ENCODE data around the gene TGFB1I1.
"Not testable (repeated sequence)": the region's sequence is repeated elsewhere in the genome, so short reads cannot be mapped to it uniquely, and the experiment has no call there.

Gene TGFB1I1

DNA sequence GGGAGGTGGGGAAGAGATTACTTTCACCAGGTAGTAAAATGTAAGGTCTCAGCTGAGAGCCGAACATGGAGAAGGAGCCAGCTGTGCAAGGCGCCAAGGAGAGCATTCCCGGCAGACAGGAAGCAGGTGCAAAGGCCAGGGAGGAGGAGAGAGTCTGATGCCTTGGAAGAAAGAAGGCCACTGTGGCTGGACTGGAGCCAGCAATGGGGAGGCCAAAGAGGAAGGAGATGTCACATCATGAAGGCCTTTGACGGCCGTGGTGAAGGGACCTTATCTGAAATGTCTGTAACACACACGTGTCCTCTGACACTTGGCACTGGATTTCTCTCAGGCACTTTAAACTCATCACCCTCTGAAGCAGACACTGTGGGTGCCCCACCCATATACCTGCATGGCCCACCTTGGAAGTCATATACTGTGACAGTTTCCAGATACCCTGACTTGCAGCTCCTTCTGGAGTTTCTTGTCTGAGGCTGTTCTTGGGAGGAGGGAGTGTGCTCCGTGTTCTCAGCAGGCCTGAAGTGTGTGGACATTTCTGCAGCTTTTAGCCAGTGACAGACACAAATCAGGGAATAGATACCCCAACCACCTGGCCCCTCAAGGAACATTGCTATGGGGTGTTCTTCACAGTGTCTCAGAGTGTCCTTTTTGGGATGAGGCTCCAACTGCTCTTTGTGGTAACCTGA is 9.0 kb downstream of the TGFB1I1 start:
- Mint-ChIP-seq H3K27me3 (no peaks in the 10 kb centered on the region), H3K27ac (no peak overlapping the region), H3K36me3 (ENCODE audit: insufficient read depth) (peaks cover 11% of the 10 kb centered on the region), H3K4me3 (no peak overlapping the region), H3K9me3 (no peaks in the 10 kb centered on the region), H3K4me1 (ENCODE audit: low read depth in 2 of 2) (peaks cover 14 to 18% of the 10 kb centered on the region in 2 donors)
- ATAC-seq (replicated peaks) (no peak), DNase-seq (no peak)

DNA sequence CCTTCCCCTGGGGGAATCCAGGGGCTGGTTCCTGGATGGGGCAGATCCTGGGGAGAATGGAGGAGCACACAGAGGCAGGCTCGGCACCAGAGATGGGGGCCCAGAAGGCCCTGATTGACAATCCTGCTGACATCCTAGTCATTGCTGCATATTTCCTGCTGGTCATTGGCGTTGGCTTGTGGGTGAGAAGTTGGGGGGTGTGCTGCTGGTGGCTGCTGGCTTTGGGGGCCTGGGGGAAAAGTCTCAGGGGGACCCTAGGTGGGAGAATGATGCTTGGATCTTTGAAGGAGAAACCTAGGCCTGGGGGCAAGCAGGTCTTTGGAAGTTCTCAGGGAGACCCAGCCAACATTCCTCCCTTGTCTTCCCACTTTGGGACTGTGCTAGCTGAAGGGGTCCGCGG is 11.1 kb downstream of the TGFB1I1 start, which contains the start of gene SLC5A2:
SLC5A2 (plus strand) TSS at position 43 of the 400 bp plus-strand sequence; CDS start at position 57, 14 bp downstream.
- H3K36me3 Mint-ChIP-seq (ENCODE audit: insufficient read depth) = peaks cover 9% of the 10 kb centered on the region
- ATAC-seq (replicated peaks) = no peak
- no peak for DNase-seq
- H3K4me3 Mint-ChIP-seq = no peak within 1 kb of the TSS
- peaks cover 5 to 11% of the 10 kb centered on the region in 2 donors for H3K4me1 Mint-ChIP-seq (ENCODE audit: low read depth in 2 of 2)
- H3K9me3 Mint-ChIP-seq = no peaks in the 10 kb centered on the region
- no peak within 1 kb of the TSS for H3K27ac Mint-ChIP-seq
- H3K27me3 Mint-ChIP-seq = no peaks in the 10 kb centered on the region

DNA sequence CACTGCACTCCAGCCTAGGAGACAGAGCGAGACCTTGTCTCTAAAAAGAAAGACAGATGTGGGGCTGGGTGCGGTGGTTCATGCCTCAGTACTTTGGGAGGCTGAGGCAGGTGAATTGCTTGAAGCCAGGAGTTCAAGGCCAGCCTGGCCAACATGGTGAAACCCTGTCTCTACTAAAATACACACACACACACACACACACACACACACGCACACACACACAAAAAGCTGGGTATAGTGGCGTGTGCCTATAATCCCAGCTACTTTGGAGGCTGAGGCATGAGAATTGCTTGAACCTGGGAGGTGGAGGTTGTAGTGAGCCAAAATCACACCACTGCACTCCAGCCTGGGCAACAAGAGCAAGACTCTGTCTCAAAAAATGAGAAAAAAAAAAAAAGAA is 12.1 kb downstream of the TGFB1I1 start:
- DNase-seq; H3K4me3 Mint-ChIP-seq; ATAC-seq (replicated peaks); H3K9me3 Mint-ChIP-seq; H3K4me1 Mint-ChIP-seq (ENCODE audit: low read depth in 2 of 2); H3K36me3 Mint-ChIP-seq (ENCODE audit: insufficient read depth); H3K27me3 Mint-ChIP-seq: not testable (repeated sequence)
- H3K27ac Mint-ChIP-seq = peak overlapping the region in 1 of 2 donors; percentile 41

DNA sequence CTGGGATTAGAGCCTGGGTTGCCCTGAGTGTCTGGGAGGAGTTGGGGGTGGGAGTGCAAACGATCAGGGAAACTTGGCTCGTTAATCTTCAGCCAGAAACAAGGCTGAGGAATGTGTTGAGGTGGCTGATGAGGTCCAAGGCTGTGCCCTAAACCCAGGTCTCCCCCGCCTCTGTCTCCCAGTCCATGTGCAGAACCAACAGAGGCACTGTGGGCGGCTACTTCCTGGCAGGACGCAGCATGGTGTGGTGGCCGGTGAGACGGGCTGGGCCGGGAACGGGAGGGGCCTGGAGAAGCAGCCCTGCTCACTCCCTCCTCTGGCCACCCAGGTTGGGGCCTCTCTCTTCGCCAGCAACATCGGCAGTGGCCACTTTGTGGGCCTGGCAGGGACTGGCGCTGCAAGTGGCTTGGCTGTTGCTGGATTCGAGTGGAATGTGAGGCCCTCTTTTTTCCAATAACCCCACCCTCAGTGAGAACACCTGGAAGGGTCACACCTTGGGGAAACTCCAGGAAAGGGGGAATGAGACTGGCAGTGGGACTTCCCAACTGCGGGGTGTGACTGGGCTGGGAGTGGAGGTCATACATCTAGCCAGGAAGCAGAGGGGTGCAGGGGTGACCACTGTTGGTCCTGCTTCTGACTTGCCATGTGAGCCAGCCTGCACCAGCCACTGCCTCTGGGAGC is 12.7 kb downstream of the TGFB1I1 start:
- Mint-ChIP-seq H3K4me1 (ENCODE audit: low read depth in 2 of 2) (peaks cover 4 to 8% of the 10 kb centered on the region in 2 donors), H3K4me3 (no peak overlapping the region), H3K27ac (peak overlapping the region in 1 of 2 donors; percentile 41), H3K9me3 (no peaks in the 10 kb centered on the region), H3K36me3 (ENCODE audit: insufficient read depth) (peaks cover 10% of the 10 kb centered on the region), H3K27me3 (no peaks in the 10 kb centered on the region)
- no peak for ATAC-seq (replicated peaks)
- no peak for DNase-seq

DNA sequence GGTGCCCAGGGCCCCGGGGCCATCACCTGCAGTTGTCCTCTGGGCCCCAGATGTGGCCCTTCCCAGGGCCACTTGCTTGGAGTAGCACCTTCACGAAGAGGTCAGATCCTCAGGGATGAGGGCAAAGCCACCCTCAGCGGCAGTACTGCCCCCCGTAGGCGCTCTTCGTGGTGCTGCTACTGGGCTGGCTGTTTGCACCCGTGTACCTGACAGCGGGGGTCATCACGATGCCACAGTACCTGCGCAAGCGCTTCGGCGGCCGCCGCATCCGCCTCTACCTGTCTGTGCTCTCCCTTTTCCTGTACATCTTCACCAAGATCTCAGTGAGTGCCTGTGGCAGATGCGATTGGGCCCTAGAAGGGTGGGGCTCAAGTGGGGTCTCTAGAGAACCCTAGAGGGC is 13.6 kb downstream of the TGFB1I1 start:
- Mint-ChIP-seq H3K9me3 (no peaks in the 10 kb centered on the region), H3K27ac (peak overlapping the region in 1 of 2 donors; percentile 51), H3K36me3 (ENCODE audit: insufficient read depth) (peaks cover 10% of the 10 kb centered on the region), H3K4me1 (ENCODE audit: low read depth in 2 of 2) (peaks cover 4 to 8% of the 10 kb centered on the region in 2 donors), H3K27me3 (no peaks in the 10 kb centered on the region), H3K4me3 (peak overlapping the region; percentile 91 to 92)
- no peak for ATAC-seq (replicated peaks)
- DNase-seq = no peak

DNA sequence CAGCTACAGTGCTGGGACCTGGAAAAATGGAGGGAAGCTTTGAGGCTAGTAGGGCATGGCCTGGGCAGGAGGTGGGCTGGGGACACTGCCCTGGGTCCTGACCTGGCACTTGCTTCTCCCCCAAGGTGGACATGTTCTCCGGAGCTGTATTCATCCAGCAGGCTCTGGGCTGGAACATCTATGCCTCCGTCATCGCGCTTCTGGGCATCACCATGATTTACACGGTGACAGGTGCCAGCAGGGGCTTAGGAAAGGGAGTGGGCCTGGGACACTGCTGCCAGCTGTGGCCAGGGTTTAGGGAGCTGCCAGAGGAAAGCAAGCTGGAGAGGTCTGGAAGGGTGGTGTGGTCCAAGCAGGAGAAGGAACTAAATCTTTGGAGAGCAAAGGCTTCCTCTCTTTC is 14.1 kb downstream of the TGFB1I1 start:
- H3K4me3 Mint-ChIP-seq = peak overlapping the region; percentile 91 to 92

DNA sequence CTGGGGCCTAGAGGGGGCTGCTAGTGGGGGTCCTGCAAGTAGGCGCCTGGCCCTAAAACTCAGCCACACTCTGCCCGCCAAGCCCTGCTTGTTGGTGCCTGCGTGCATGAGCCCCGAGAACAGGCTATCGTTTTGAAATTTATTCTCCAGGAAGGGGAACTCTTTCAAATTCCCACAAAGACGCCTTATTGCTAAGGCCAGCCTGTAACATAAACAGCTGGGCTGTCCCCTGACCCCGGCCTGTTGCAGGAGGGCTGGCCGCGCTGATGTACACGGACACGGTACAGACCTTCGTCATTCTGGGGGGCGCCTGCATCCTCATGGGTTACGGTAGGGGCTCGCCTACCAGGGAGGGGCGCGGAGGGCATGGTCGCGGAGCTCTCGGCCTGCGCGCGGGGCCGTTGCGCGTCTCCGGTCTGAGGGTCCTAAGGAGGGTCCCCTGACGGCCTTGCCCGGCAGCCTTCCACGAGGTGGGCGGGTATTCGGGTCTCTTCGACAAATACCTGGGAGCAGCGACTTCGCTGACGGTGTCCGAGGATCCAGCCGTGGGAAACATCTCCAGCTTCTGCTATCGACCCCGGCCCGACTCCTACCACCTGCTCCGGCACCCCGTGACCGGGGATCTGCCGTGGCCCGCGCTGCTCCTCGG is 15.2 kb downstream of the TGFB1I1 start:
- ATAC-seq (replicated peaks) = no peak
- H3K4me1 Mint-ChIP-seq (ENCODE audit: low read depth in 2 of 2) = peaks cover 4 to 8% of the 10 kb centered on the region in 2 donors
- no peaks in the 10 kb centered on the region for H3K27me3 Mint-ChIP-seq
- H3K36me3 Mint-ChIP-seq (ENCODE audit: insufficient read depth) = peaks cover 15% of the 10 kb centered on the region
- peak overlapping the region; percentile 60 to 72 for H3K27ac Mint-ChIP-seq
- peak overlapping the region; percentile 91 to 92 for H3K4me3 Mint-ChIP-seq
- no peak for DNase-seq
- no peaks in the 10 kb centered on the region for H3K9me3 Mint-ChIP-seq

More for the DNA sequence above, 14.1 kb downstream of the TGFB1I1 start:
- no peak for ATAC-seq (replicated peaks)
- no peak for DNase-seq
- no peaks in the 10 kb centered on the region for H3K9me3 Mint-ChIP-seq
- peak overlapping the region in 1 of 2 donors; percentile 51 for H3K27ac Mint-ChIP-seq
- no peaks in the 10 kb centered on the region for H3K27me3 Mint-ChIP-seq
- H3K4me1 Mint-ChIP-seq (ENCODE audit: low read depth in 2 of 2) = peaks cover 4 to 8% of the 10 kb centered on the region in 2 donors
- peaks cover 12% of the 10 kb centered on the region for H3K36me3 Mint-ChIP-seq (ENCODE audit: insufficient read depth)

DNA sequence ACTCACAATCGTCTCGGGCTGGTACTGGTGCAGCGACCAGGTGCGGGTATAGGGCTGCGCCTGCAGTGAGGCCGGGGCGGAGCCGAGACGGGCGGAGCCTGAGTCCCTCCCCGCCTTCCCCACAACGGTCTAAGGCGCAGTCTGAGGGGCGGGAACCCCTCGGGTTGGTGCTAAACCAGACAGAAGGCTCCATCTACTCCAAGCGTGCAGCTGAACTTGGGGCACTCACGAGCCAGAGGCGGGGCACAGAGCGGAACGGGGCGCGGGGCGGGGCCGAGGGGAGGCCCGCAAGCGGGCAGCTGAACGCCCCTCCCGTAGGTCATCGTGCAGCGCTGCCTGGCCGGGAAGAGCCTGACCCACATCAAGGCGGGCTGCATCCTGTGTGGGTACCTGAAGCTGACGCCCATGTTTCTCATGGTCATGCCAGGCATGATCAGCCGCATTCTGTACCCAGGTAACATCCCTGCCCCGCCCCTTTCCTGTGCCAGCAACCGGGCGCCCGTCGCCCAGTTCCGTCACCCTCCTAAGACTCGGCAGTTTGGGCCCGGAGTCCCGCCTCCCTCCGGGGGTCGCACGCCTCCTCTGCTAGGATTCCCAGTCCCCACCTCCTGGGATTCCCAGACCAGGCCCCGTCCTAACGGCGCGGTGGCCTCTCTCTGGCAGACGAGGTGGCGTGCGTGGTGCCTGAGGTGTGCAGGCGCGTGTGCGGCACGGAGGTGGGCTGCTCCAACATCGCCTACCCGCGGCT is 15.9 kb downstream of the TGFB1I1 start:
- H3K27ac Mint-ChIP-seq = peak overlapping the region; percentile 60 to 72
- H3K36me3 Mint-ChIP-seq (ENCODE audit: insufficient read depth) = peaks cover 15% of the 10 kb centered on the region
- H3K27me3 Mint-ChIP-seq = no peaks in the 10 kb centered on the region
- peaks cover 4 to 8% of the 10 kb centered on the region in 2 donors for H3K4me1 Mint-ChIP-seq (ENCODE audit: low read depth in 2 of 2)
- peak overlapping the region; percentile 91 to 92 for H3K4me3 Mint-ChIP-seq
- ATAC-seq (replicated peaks) (peak; percentile 86), DNase-seq (peak; percentile 61 to 73 (median 71))
- H3K9me3 Mint-ChIP-seq = no peaks in the 10 kb centered on the region

DNA sequence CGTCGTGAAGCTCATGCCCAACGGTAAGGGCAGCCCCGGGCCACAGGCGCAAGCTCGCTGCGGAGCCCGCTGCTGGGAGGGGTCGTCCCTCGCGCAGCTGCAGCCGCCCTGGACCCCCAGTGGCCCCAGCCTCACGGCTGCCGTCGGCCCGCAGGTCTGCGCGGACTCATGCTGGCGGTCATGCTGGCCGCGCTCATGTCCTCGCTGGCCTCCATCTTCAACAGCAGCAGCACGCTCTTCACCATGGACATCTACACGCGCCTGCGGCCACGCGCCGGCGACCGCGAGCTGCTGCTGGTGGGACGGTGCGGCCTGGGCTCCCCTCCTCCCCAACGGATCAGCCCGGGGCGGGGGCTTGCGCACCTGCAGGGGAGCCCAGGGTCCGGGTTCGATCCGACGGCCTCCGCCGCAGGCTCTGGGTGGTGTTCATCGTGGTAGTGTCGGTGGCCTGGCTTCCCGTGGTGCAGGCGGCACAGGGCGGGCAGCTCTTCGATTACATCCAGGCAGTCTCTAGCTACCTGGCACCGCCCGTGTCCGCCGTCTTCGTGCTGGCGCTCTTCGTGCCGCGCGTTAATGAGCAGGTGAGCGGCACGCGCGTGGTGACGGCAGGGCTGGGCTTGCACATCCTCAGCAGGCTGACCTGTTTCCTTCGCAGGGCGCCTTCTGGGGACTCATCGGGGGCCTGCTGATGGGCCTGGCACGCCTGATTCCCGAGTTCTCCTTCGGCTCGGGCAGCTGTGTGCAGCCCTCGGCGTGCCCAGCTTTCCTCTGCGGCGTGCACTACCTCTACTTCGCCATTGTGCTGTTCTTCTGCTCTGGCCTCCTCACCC is 16.7 kb downstream of the TGFB1I1 start:
- Mint-ChIP-seq H3K36me3 (ENCODE audit: insufficient read depth) (peaks cover 15% of the 10 kb centered on the region), H3K4me1 (ENCODE audit: low read depth in 2 of 2) (peaks cover 4 to 8% of the 10 kb centered on the region in 2 donors), H3K9me3 (no peaks in the 10 kb centered on the region), H3K27me3 (no peaks in the 10 kb centered on the region), H3K27ac (no peak overlapping the region), H3K4me3 (peak overlapping the region; percentile 91 to 92)
- DNase-seq (no peak), ATAC-seq (replicated peaks) (no peak)

DNA sequence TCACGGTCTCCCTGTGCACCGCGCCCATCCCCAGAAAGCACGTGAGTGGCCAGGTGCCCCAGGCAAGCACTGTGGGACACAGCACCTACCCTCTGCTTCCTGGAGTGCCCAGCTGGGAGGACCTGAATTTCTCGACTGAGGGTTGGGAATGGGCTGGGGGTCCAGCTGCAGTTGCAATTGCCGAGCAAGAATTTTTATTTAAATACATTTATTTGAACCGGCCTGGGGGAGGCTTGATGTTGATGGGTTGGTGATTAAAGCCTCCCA is 17.3 kb downstream of the TGFB1I1 start:
- DNase-seq (no peak), ATAC-seq (replicated peaks) (no peak)
- no peaks in the 10 kb centered on the region for H3K27me3 Mint-ChIP-seq
- peak overlapping the region; percentile 44 to 79 for H3K27ac Mint-ChIP-seq
- H3K9me3 Mint-ChIP-seq = no peaks in the 10 kb centered on the region
- peaks cover 4 to 8% of the 10 kb centered on the region in 2 donors for H3K4me1 Mint-ChIP-seq (ENCODE audit: low read depth in 2 of 2)
- peak overlapping the region; percentile 40 to 54 for H3K4me3 Mint-ChIP-seq
- peaks cover 15% of the 10 kb centered on the region for H3K36me3 Mint-ChIP-seq (ENCODE audit: insufficient read depth)

DNA sequence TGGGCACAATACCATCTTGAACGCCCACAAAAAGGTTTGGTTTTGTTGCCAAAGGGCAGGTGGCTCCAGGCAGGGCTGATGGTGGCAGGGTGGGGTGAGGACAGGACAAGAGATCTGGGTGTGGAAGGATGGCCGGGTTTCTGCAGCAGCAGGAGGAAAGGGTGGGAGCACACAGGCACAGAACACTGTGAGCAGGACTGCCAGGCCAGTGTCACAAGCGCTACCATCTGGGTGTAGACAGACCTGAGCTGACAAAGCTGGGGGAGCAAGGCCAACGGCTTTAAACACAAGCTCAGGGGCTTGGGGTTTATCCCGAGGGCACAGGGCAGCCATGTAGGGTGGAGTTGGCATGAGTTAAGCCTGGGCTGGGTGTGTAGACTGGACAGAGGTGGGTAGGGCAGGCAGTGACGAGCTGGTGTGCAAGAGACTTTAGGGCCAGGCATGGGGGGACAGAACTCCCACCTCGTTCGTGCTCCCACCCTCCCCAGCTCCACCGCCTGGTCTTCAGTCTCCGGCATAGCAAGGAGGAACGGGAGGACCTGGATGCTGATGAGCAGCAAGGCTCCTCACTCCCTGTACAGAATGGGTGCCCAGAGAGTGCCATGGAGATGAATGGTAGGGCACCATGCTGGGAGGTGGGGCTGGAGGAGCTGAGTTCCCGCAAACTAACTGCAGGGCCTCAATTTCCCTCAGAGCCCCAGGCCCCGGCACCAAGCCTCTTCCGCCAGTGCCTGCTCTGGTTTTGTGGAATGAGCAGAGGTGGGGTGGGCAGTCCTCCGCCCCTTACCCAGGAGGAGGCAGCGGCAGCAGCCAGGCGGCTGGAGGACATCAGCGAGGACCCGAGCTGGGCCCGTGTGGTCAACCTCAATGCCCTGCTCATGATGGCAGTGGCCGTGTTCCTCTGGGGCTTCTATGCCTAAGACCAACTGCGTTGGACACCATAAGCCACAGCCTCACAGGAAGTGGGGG is 17.9 kb downstream of the TGFB1I1 start:
- peak overlapping the region; percentile 55 to 79 for H3K27ac Mint-ChIP-seq
- peaks cover 15% of the 10 kb centered on the region for H3K36me3 Mint-ChIP-seq (ENCODE audit: insufficient read depth)
- peaks cover 4 to 8% of the 10 kb centered on the region in 2 donors for H3K4me1 Mint-ChIP-seq (ENCODE audit: low read depth in 2 of 2)
- peak overlapping the region in 1 of 2 donors; percentile 29 for H3K4me3 Mint-ChIP-seq
- DNase-seq (no peak), ATAC-seq (replicated peaks) (no peak)
- H3K27me3 Mint-ChIP-seq = no peaks in the 10 kb centered on the region
- no peaks in the 10 kb centered on the region for H3K9me3 Mint-ChIP-seq

All from effector memory CD8-positive, alpha-beta T cell (primary cell).